Tibial artery (tissue), 4 donors: ENCODE results near the gene CFAP92.
A peak's percentile ranks its signal among the peaks of the same experiment; 100 is the strongest.

Source experiments
- DNase-seq, 2 donors: peaks; one replicate each; pipeline ENCODE4 v3.0.0-alpha.2; 2019
- H3K27ac ChIP-seq, 2 donors: fragments of 200-600 bp; sonication (generic) in 1 of 2; 1 replicate in 1 of 2; 2 replicates in 1 of 2; pipeline ENCODE4 v1.5.1; 2018 to 2019; ENCODE audit warnings: mild to moderate bottlenecking in 1 of 2
- H3K27me3 ChIP-seq, 2 donors: fragments of 200-600 bp; sonication (generic) in 1 of 2; one replicate each; pipeline versions ENCODE4 v1.5.1 to v1.6.0; 2016 to 2019
- H3K36me3 ChIP-seq, 3 donors: fragments of 200-600 bp; sonication (generic) in 2 of 3; one replicate each; pipeline ENCODE4 v1.5.1; 2016 to 2019; ENCODE audit warnings: mild to moderate bottlenecking in 2 of 3
- H3K4me1 ChIP-seq, 4 donors: fragments of 200-600 bp; sonication (generic) in 2 of 4; 1 replicate in 3 of 4; 2 replicates in 1 of 4; pipeline ENCODE4 v1.5.1; 2016 to 2019
- H3K4me3 ChIP-seq, 2 donors: fragments of 200-600 bp; sonication (generic) in 1 of 2; 1 replicate in 1 of 2; 2 replicates in 1 of 2; pipeline ENCODE4 v1.5.1; 2018 to 2019; ENCODE audit warnings: mild to moderate bottlenecking in 2 of 2
- H3K9me3 ChIP-seq, 3 donors: fragments of 200-600 bp; sonication (generic) in 1 of 3; one replicate each; pipeline ENCODE4 v1.5.1; 2016 to 2019
- CTCF ChIP-seq, 2 experiments: fragments of 200-600 bp in 1 of 2; fragments of 450-650 bp in 1 of 2; IDR thresholded peaks; one replicate each; pipeline ENCODE4 v1.5.1; 2017 to 2019; ENCODE audit warnings: antibody characterized with exemption in 2 of 2, mild to moderate bottlenecking in 1 of 2, moderate library complexity in 1 of 2
- intact Hi-C: fragments of 100-400 bp; cut with DNase I; formaldehyde crosslinking; loops from one replicate; pipeline ENCODE4 v1.15.0; 2023; ENCODE audit warnings: low total_unique reads

Gene CFAP92

GRCh38 chr3:128923576-128923975 lies 70.3 kb downstream of the CFAP92 start:
- peaks cover 0 to 9% of the 10 kb centered on the region in 2 donors for H3K27me3 ChIP-seq
- no peak overlapping the region for H3K27ac ChIP-seq
- H3K9me3 ChIP-seq, result peaks cover 0 to 4% (median 0%) of the 10 kb centered on the region in 3 donors
- H3K4me3 ChIP-seq, result no peak overlapping the region
- no peaks in the 10 kb centered on the region for H3K4me1 ChIP-seq
- H3K36me3 ChIP-seq, result no peaks in the 10 kb centered on the region
- no peak for DNase-seq
- intact Hi-C loops, result no loop called here
- TF ChIP-seq CTCF (IDR thresholded peaks at IDR 0.05), result no peak

GRCh38 chr3:128922804-128923459 lies 70.9 kb downstream of the CFAP92 start:
- Histone ChIP-seq H3K4me1 (no peaks in the 10 kb centered on the region), H3K36me3 (no peaks in the 10 kb centered on the region), H3K27ac (no peak overlapping the region), H3K9me3 (peaks cover 0 to 4% (median 0%) of the 10 kb centered on the region in 3 donors), H3K4me3 (no peak overlapping the region), H3K27me3 (peaks cover 0 to 9% of the 10 kb centered on the region in 2 donors)
- TF ChIP-seq CTCF (IDR thresholded peaks at IDR 0.05), result no peak
- peak in 1 of 2 donors; percentile 25 for DNase-seq
- intact Hi-C loops, result no loop called here

- intact Hi-C loops, result no loop called here
- Histone ChIP-seq H3K27ac (no peak overlapping the region), H3K4me1 (no peaks in the 10 kb centered on the region), H3K27me3 (no peaks in the 10 kb centered on the region), H3K9me3 (peaks cover 0 to 4% (median 0%) of the 10 kb centered on the region in 3 donors), H3K4me3 (no peak overlapping the region), H3K36me3 (peaks cover 4 to 12% (median 8%) of the 10 kb centered on the region in 3 donors)
- TF ChIP-seq CTCF (IDR thresholded peaks at IDR 0.05), result no peak
- no peak for DNase-seq
Measured at GRCh38 chr3:128919988-128920387, 73.9 kb downstream of the CFAP92 start.

GRCh38 chr3:128917291-128917690 lies 76.6 kb downstream of the CFAP92 start:
- H3K4me3 ChIP-seq, result no peak overlapping the region
- no peak overlapping the region for H3K27ac ChIP-seq
- H3K36me3 ChIP-seq, result peaks cover 21 to 39% (median 32%) of the 10 kb centered on the region in 3 donors
- TF ChIP-seq CTCF (IDR thresholded peaks at IDR 0.05), result no peak
- no peak for DNase-seq
- H3K9me3 ChIP-seq, result peaks cover 0 to 4% (median 0%) of the 10 kb centered on the region in 3 donors
- H3K27me3 ChIP-seq, result no peaks in the 10 kb centered on the region
- intact Hi-C loops, result no loop called here
- H3K4me1 ChIP-seq, result no peaks in the 10 kb centered on the region

GRCh38 chr3:128914966-128915645 lies 78.8 kb downstream of the CFAP92 start:
- DNase-seq, result peak in 1 of 2 donors; percentile 53
- H3K27ac ChIP-seq, result no peak overlapping the region
- H3K4me1 ChIP-seq, result no peaks in the 10 kb centered on the region
- no peak for TF ChIP-seq CTCF (IDR thresholded peaks at IDR 0.05)
- no peaks in the 10 kb centered on the region for H3K9me3 ChIP-seq
- intact Hi-C loops, result no loop called here
- H3K27me3 ChIP-seq, result no peaks in the 10 kb centered on the region
- H3K4me3 ChIP-seq, result no peak overlapping the region
- peaks cover 30 to 61% (median 54%) of the 10 kb centered on the region in 3 donors for H3K36me3 ChIP-seq
